ENCODE data around the gene PHOX2A. TPM values are rescaled to one million over a fixed set of nuclear protein-coding genes. Genes with fewer than 3 reads are reported as not detected.

PHOX2A gene
- total RNA-seq, 1 donor from 2014 or later, result not detected

GRCh38 chr11:72280726-72281315 is 36.8 kb upstream of the PHOX2A start:
- DNase-seq (ENCODE audit: low read depth), result no peak
- H3K4me1 Mint-ChIP-seq (ENCODE audit: low read depth, unreplicated experiment), result peaks cover 12% of the 10 kb centered on the region
- Histone ChIP-seq H3K36me3 (ENCODE audit: insufficient read depth, low read length) (no peaks in the 10 kb centered on the region), H4K20me1 (ENCODE audit: insufficient read depth, low read length) (no peaks in the 10 kb centered on the region), H2AFZ (ENCODE audit: low read depth, low read length) (no peak overlapping the region), H3K27ac (ENCODE audit: low read depth, low read length) (no peak overlapping the region), H3K9ac (ENCODE audit: low read length) (no peak overlapping the region), H3K27me3 (ENCODE audit: insufficient read depth, low read length) (peaks cover 8% of the 10 kb centered on the region), H3K9me3 (ENCODE audit: insufficient read depth, low read depth, low read length) (no peaks in the 10 kb centered on the region), H3K4me1 (ENCODE audit: insufficient read depth, low read length) (no peaks in the 10 kb centered on the region), H3K4me2 (ENCODE audit: low read length) (no peak overlapping the region), H3K79me2 (ENCODE audit: insufficient read depth, low read length) (no peaks in the 10 kb centered on the region), H3K4me3 (ENCODE audit: insufficient read depth, low read depth, low read length) (no peak overlapping the region)
- no peak overlapping the region for H3K4me3 Mint-ChIP-seq (ENCODE audit: unreplicated experiment)
- no peak overlapping the region for H3K27ac Mint-ChIP-seq (ENCODE audit: unreplicated experiment)
- H3K9me3 Mint-ChIP-seq (ENCODE audit: unreplicated experiment), result peaks cover 2% of the 10 kb centered on the region
- no peak for TF ChIP-seq CTCF (IDR thresholded peaks at IDR 0.05; ENCODE audit: insufficient read depth, low read depth, low read length)
- no peak for TF ChIP-seq EZH2 (IDR thresholded peaks at IDR 0.05; ENCODE audit: insufficient read depth, low read length)
- no peaks in the 10 kb centered on the region for H3K36me3 Mint-ChIP-seq (ENCODE audit: low read depth, unreplicated experiment)
- no peak for FAIRE-seq
- H3K27me3 Mint-ChIP-seq (ENCODE audit: low read depth, unreplicated experiment), result peaks cover 3% of the 10 kb centered on the region

- Histone ChIP-seq H3K4me1 (ENCODE audit: insufficient read depth, low read length) (no peaks in the 10 kb centered on the region), H4K20me1 (ENCODE audit: insufficient read depth, low read length) (no peaks in the 10 kb centered on the region), H3K4me3 (ENCODE audit: insufficient read depth, low read depth, low read length) (no peak overlapping the region), H3K36me3 (ENCODE audit: insufficient read depth, low read length) (no peaks in the 10 kb centered on the region), H3K9ac (ENCODE audit: low read length) (no peak overlapping the region), H2AFZ (ENCODE audit: low read depth, low read length) (no peak overlapping the region), H3K9me3 (ENCODE audit: insufficient read depth, low read depth, low read length) (no peaks in the 10 kb centered on the region), H3K27me3 (ENCODE audit: insufficient read depth, low read length) (peaks cover 8% of the 10 kb centered on the region), H3K27ac (ENCODE audit: low read depth, low read length) (no peak overlapping the region), H3K79me2 (ENCODE audit: insufficient read depth, low read length) (no peaks in the 10 kb centered on the region), H3K4me2 (ENCODE audit: low read length) (no peak overlapping the region)
- Mint-ChIP-seq H3K27me3 (ENCODE audit: low read depth, unreplicated experiment) (peaks cover 3% of the 10 kb centered on the region), H3K4me3 (ENCODE audit: unreplicated experiment) (no peak overlapping the region), H3K9me3 (ENCODE audit: unreplicated experiment) (peaks cover 2% of the 10 kb centered on the region), H3K36me3 (ENCODE audit: low read depth, unreplicated experiment) (peaks cover 3% of the 10 kb centered on the region), H3K27ac (ENCODE audit: unreplicated experiment) (no peak overlapping the region), H3K4me1 (ENCODE audit: low read depth, unreplicated experiment) (peaks cover 12% of the 10 kb centered on the region)
- FAIRE-seq (no peak), DNase-seq (ENCODE audit: low read depth) (no peak)
- no peak for TF ChIP-seq CTCF (IDR thresholded peaks at IDR 0.05; ENCODE audit: insufficient read depth, low read depth, low read length)
- no peak for TF ChIP-seq EZH2 (IDR thresholded peaks at IDR 0.05; ENCODE audit: insufficient read depth, low read length)
Measured at GRCh38 chr11:72280037-72280436, 36.1 kb upstream of the PHOX2A start.

- no peaks in the 10 kb centered on the region for H3K79me2 ChIP-seq (ENCODE audit: insufficient read depth, low read length)
- H3K4me1 ChIP-seq (ENCODE audit: insufficient read depth, low read length), result no peaks in the 10 kb centered on the region
- no peaks in the 10 kb centered on the region for H3K36me3 ChIP-seq (ENCODE audit: insufficient read depth, low read length)
- Mint-ChIP-seq H3K27me3 (ENCODE audit: low read depth, unreplicated experiment) (peaks cover 3% of the 10 kb centered on the region), H3K4me3 (ENCODE audit: unreplicated experiment) (no peak overlapping the region), H3K27ac (ENCODE audit: unreplicated experiment) (peak overlapping the region; percentile 92), H3K9me3 (ENCODE audit: unreplicated experiment) (peaks cover 2% of the 10 kb centered on the region), H3K4me1 (ENCODE audit: low read depth, unreplicated experiment) (peaks cover 12% of the 10 kb centered on the region), H3K36me3 (ENCODE audit: low read depth, unreplicated experiment) (peaks cover 3% of the 10 kb centered on the region)
- no peaks in the 10 kb centered on the region for H3K9me3 ChIP-seq (ENCODE audit: insufficient read depth, low read depth, low read length)
- H3K9ac ChIP-seq (ENCODE audit: low read length), result no peak overlapping the region
- peaks cover 6% of the 10 kb centered on the region for H3K27me3 ChIP-seq (ENCODE audit: insufficient read depth, low read length)
- no peak overlapping the region for H2AFZ ChIP-seq (ENCODE audit: low read depth, low read length)
- FAIRE-seq (peak; percentile 39), DNase-seq (ENCODE audit: low read depth) (peak; percentile 69)
- H3K27ac ChIP-seq (ENCODE audit: low read depth, low read length), result no peak overlapping the region
- no peak for TF ChIP-seq CTCF (IDR thresholded peaks at IDR 0.05; ENCODE audit: insufficient read depth, low read depth, low read length)
- TF ChIP-seq EZH2 (IDR thresholded peaks at IDR 0.05; ENCODE audit: insufficient read depth, low read length), result no peak
- H3K4me2 ChIP-seq (ENCODE audit: low read length), result peak overlapping the region; percentile 52
- no peak overlapping the region for H3K4me3 ChIP-seq (ENCODE audit: insufficient read depth, low read depth, low read length)
- H4K20me1 ChIP-seq (ENCODE audit: insufficient read depth, low read length), result no peaks in the 10 kb centered on the region
Measured at GRCh38 chr11:72278905-72279304, 34.9 kb upstream of the PHOX2A start.
